ENCODE results near the gene OSBPL5. TPM values are rescaled to one million over a fixed set of nuclear protein-coding genes. Genes with fewer than 3 reads are reported as not detected.

The OSBPL5 gene, protein sequence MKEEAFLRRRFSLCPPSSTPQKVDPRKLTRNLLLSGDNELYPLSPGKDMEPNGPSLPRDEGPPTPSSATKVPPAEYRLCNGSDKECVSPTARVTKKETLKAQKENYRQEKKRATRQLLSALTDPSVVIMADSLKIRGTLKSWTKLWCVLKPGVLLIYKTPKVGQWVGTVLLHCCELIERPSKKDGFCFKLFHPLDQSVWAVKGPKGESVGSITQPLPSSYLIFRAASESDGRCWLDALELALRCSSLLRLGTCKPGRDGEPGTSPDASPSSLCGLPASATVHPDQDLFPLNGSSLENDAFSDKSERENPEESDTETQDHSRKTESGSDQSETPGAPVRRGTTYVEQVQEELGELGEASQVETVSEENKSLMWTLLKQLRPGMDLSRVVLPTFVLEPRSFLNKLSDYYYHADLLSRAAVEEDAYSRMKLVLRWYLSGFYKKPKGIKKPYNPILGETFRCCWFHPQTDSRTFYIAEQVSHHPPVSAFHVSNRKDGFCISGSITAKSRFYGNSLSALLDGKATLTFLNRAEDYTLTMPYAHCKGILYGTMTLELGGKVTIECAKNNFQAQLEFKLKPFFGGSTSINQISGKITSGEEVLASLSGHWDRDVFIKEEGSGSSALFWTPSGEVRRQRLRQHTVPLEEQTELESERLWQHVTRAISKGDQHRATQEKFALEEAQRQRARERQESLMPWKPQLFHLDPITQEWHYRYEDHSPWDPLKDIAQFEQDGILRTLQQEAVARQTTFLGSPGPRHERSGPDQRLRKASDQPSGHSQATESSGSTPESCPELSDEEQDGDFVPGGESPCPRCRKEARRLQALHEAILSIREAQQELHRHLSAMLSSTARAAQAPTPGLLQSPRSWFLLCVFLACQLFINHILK
- 10 to 100 TPM; 14.1 to 19.1 (median 15.4) TPM for total RNA-seq
- polyA plus RNA-seq: 10.3 TPM
- long read RNA-seq, donor 1, partial matches to known transcripts: 27 of 42 reads
- long read RNA-seq, donor 1, other reads (novel, unspliced or antisense): 13 of 42 reads
- long read RNA-seq, donor 2, transcript OSBPL5-201 (22 exons, 3,889 nt): major isoform, 5 of 20 reads
- long read RNA-seq, donor 2, partial matches to known transcripts: 6 of 20 reads
- long read RNA-seq, donor 2, other reads (novel, unspliced or antisense): 9 of 20 reads
- long read RNA-seq, donor 3, transcript OSBPL5-208 (8 exons, 2,653 nt): minor isoform, 6 of 108 reads
- long read RNA-seq, donor 3, transcript OSBPL5-201 (22 exons, 3,889 nt): major isoform, 15 of 108 reads
- long read RNA-seq, donor 3, partial matches to known transcripts: 73 of 108 reads
- long read RNA-seq, donor 3, other reads (novel, unspliced or antisense): 14 of 108 reads
- long read RNA-seq, donor 4, transcript OSBPL5-201 (22 exons, 3,889 nt): major isoform, 7 of 17 reads
- long read RNA-seq, donor 4, partial matches to known transcripts: 8 of 17 reads
- long read RNA-seq, donor 4, other reads (novel, unspliced or antisense): 2 of 17 reads

DNA sequence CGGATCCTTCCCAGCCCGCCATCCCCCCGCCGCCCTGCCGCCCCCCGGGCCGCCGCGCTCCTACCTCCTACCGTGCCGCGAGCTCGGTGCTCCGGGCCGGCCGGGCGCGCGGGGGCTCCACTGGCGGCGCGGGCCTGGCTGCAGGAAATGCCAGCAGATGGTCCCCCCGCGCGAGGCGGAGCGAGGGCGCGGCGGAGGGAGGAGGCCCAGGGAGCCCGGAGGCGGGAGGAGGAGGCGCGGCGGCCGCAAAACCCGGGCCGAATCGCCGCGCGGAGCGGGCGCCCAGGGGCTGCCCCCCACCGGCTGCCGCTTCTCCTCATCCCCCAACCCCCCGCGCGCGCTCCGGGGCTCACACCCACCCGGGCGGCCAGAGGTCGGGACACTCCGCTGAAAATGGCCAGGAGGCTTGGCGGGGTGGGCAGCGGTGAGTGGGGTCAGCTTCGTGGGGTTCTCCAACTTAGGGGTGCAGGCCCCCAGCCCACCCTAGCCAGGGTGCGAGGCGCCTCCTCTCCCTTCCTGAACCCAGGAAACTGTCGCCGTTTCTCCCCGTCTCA, at the start of gene OSBPL5:
Gene OSBPL5, minus strand, starts transcription at position 159 of the 554 bp plus-strand sequence. CDS start 36,162 bp downstream, outside the sequence.
- H3K27me3 ChIP-seq (ENCODE audit: control insufficient read depth, insufficient read depth): no peaks in the 10 kb centered on the region
- intact Hi-C loops (cut with DNase I): no loop called here
- peaks cover 9% of the 10 kb centered on the region for H3K4me1 ChIP-seq (ENCODE audit: control insufficient read depth, insufficient read depth, low read length)
- H3K27ac ChIP-seq (ENCODE audit: low read length): peak within 1 kb of the TSS; percentile 18
- no peaks in the 10 kb centered on the region for H3K9me3 ChIP-seq (ENCODE audit: control insufficient read depth, low read length)
- under 1% methylated on average over 63 of the region's 63 CpGs for WGBS
- DNase-seq: peak; percentile 84 to 93 (median 93)
- ATAC-seq: peak; percentile 57 to 67
- H3K4me3 ChIP-seq (ENCODE audit: low read length): peak within 1 kb of the TSS; percentile 94

DNA sequence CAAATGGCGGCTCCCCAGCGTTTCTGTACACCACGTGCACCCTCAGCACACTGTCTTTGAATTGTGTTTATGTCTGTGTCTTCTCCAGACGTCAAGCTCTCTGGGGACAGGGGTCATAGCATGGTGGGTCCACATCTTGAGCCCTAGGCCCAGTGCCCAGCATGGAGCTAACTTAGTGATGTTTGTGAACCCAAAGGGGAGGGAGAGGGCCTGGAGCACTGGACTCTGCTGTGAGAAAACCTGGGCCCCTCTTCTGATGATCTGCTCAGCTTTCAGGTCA, 49.2 kb upstream of the OSBPL5 start:
- no peaks in the 10 kb centered on the region for H3K9me3 ChIP-seq (ENCODE audit: control insufficient read depth, low read length)

DNA sequence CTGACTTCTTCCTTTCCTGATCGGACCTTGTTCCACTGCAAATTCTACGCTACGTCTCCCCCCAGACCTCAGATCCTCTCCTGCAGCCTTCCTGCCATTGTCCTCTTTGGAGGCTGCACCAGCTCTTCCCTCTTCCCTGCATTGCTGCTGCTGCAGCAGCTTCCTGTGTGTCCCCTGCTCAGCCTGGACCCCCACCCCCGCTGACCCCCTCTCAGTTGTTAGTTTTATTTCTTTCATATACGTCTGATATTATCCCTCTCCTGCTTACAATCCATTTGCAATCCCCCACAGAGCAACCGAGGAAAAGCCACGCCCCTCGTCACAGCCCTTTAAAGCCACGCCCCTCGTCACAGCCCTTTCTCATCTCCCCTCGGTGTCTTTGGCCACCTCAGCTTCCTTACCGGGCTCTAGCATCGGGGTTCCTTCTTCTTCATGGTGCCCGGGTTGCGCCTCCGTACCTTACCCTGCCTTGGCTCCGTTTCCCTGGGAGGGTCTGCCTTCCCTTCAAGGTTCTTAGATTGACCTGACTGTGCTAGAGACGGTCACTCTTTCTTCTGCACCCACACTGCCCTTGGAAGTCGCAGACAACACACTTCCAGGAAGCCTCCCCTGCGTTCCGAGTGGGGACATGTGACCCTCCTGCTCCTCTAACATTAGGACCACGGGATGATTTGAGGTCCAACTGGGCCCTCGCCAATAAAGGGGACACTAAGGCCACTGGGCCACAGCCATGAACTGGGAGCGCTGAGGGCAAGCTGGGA, 48.7 kb upstream of the OSBPL5 start:
- Histone ChIP-seq H3K9me3 (ENCODE audit: control insufficient read depth, low read length) (no peaks in the 10 kb centered on the region), H3K27me3 (ENCODE audit: control insufficient read depth, insufficient read depth) (no peaks in the 10 kb centered on the region), H3K27ac (ENCODE audit: low read length) (no peak overlapping the region), H3K4me1 (ENCODE audit: control insufficient read depth, insufficient read depth, low read length) (no peaks in the 10 kb centered on the region), H3K4me3 (ENCODE audit: low read length) (no peak overlapping the region)
- peak in 1 of 3 donors; percentile 3 for DNase-seq
- ATAC-seq: no peak
- 51% methylated on average over 24 of the region's 24 CpGs for WGBS
- intact Hi-C loops (cut with DNase I): loop anchor here in 2 of 4 donors (10.0 kb wide), 2 partner anchors 109 to 179 kb away; no protein-coding TSS in a partner anchor

More for the DNA sequence above, 49.2 kb upstream of the OSBPL5 start:
- no peak for DNase-seq
- WGBS: 83% methylated on average over 4 of the region's 4 CpGs
- intact Hi-C loops (cut with DNase I): loop anchor here in 2 of 4 donors (10.0 kb wide), 2 partner anchors 110 to 180 kb away; no protein-coding TSS in a partner anchor
- no peak for ATAC-seq
- no peaks in the 10 kb centered on the region for H3K4me1 ChIP-seq (ENCODE audit: control insufficient read depth, insufficient read depth, low read length)
- no peak overlapping the region for H3K27ac ChIP-seq (ENCODE audit: low read length)
- no peak overlapping the region for H3K4me3 ChIP-seq (ENCODE audit: low read length)
- H3K27me3 ChIP-seq (ENCODE audit: control insufficient read depth, insufficient read depth): no peaks in the 10 kb centered on the region

DNA sequence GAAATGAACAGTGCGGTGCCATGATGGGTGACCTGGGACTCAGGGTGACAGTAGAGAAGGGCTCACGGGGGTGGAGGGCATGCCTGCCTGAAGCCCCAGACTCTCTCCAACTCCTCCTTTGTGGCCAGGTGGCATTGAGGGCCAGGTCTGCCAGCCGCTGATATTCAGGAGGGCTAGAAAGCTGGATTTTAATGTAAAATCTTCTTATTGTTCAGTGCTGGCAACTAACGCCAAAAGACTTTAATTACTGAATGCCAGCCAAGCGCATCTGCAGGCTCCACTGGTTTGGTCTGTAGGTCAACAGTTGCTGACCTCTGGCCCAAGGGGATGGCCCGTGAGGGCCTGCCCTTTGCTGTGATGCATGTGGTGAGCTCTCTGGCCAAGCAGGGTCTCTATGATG, 43.2 kb upstream of the OSBPL5 start:
- no peak overlapping the region for H3K27ac ChIP-seq (ENCODE audit: low read length)
- ATAC-seq (no peak), DNase-seq (no peak)
- no peaks in the 10 kb centered on the region for H3K27me3 ChIP-seq (ENCODE audit: control insufficient read depth, insufficient read depth)
- H3K9me3 ChIP-seq (ENCODE audit: control insufficient read depth, low read length): no peaks in the 10 kb centered on the region
- H3K4me3 ChIP-seq (ENCODE audit: low read length): no peak overlapping the region
- WGBS: 88% methylated on average over 6 of the region's 6 CpGs
- intact Hi-C loops (cut with DNase I): no loop called here
- no peaks in the 10 kb centered on the region for H3K4me1 ChIP-seq (ENCODE audit: control insufficient read depth, insufficient read depth, low read length)

DNA sequence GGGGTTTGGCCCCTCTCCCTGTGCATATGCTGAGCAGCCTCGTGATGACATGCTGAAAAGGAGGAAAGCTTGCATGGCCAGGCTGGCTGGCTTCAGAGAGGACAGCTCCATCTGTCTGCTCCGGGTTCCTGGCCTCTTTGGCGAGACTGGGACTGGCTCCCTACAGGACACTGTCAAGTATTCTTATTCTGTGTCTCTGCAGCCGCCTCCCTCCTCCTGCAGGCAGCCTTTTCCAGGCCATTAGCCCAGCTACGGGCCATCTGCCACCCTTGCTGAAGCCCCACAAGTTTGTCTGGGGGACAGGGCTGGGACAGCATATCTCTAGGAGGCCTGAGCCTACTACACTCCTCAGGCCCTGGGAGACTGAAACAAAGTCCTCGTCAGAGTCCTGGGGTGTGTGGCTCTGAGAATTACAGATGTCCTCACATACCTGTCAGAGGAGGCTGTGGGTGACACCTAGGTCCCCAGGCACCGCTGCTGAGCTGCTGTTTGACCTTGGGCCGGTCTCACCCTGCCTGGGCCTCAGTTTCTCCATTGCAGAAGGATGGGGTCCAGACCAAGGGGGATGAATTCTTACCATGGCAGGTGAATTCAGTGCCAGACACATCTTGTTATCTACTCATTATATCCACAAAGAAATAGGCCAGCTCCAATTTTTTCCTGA, 42.5 kb upstream of the OSBPL5 start:
- Histone ChIP-seq H3K27ac (ENCODE audit: low read length) (no peak overlapping the region), H3K4me3 (ENCODE audit: low read length) (no peak overlapping the region), H3K27me3 (ENCODE audit: control insufficient read depth, insufficient read depth) (no peaks in the 10 kb centered on the region), H3K9me3 (ENCODE audit: control insufficient read depth, low read length) (no peaks in the 10 kb centered on the region), H3K4me1 (ENCODE audit: control insufficient read depth, insufficient read depth, low read length) (no peaks in the 10 kb centered on the region)
- no peak for ATAC-seq
- 78% methylated on average over 8 of the region's 8 CpGs for WGBS
- intact Hi-C loops (cut with DNase I): no loop called here
- DNase-seq: peak in 2 of 3 donors; percentile 2 to 11

DNA sequence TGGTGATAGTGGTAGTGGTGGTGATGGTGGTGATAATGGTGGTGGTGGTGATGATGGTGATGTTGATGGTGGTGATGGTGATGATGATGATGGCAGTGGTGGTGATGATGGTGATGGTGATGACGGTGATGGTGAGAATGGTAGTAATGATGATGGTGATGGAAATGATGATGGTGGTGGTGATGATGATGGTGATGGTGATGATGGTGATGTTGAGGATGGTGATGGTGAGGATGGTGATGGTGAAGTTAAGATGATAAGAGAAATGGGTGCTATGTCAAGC, 41.8 kb upstream of the OSBPL5 start:
- WGBS: 92% methylated on average over 1 of the region's 1 CpG
- intact Hi-C loops (cut with DNase I): no loop called here
- Histone ChIP-seq H3K4me3 (ENCODE audit: low read length) (no peak overlapping the region), H3K4me1 (ENCODE audit: control insufficient read depth, insufficient read depth, low read length) (no peaks in the 10 kb centered on the region), H3K9me3 (ENCODE audit: control insufficient read depth, low read length) (no peaks in the 10 kb centered on the region), H3K27ac (ENCODE audit: low read length) (no peak overlapping the region), H3K27me3 (ENCODE audit: control insufficient read depth, insufficient read depth) (no peaks in the 10 kb centered on the region)
- DNase-seq (no peak), ATAC-seq (no peak)

DNA sequence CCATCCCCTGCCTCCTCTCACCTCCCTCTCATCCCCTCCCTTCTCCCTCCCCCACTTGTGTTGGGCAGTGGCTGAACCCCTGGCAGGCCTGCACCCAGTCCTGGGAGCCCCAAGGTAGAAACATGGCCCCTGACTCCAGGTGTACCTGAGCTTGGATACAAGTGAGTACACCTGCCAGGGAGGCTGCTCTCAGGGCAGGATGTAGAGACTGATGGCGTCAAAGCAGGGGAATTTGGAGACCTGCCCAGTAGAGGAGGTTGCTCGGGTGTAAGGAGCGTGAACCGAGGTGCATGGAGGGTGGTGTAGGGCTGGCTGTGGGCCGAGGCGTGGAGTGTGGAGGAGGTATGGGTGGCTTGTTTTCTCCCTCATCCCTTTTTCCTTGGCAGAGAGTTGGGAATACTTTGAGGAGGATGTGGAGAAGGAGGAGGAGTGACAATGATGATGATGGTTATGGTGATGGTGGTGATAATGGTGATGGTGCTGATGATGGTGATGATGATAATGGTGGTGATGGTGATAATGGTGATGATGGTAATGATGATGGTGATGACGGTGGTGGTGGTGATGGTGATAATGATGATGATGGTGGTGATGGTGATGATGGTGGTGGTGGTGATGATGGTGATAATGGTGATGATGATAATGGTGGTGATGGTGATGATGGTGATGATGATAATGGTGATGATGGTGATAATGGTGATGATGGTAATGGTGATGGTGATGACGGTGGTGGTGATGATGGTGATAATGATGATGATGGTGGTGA, 41.2 kb upstream of the OSBPL5 start:
- 71% methylated on average over 8 of the region's 8 CpGs for WGBS
- intact Hi-C loops (cut with DNase I): no loop called here

DNA sequence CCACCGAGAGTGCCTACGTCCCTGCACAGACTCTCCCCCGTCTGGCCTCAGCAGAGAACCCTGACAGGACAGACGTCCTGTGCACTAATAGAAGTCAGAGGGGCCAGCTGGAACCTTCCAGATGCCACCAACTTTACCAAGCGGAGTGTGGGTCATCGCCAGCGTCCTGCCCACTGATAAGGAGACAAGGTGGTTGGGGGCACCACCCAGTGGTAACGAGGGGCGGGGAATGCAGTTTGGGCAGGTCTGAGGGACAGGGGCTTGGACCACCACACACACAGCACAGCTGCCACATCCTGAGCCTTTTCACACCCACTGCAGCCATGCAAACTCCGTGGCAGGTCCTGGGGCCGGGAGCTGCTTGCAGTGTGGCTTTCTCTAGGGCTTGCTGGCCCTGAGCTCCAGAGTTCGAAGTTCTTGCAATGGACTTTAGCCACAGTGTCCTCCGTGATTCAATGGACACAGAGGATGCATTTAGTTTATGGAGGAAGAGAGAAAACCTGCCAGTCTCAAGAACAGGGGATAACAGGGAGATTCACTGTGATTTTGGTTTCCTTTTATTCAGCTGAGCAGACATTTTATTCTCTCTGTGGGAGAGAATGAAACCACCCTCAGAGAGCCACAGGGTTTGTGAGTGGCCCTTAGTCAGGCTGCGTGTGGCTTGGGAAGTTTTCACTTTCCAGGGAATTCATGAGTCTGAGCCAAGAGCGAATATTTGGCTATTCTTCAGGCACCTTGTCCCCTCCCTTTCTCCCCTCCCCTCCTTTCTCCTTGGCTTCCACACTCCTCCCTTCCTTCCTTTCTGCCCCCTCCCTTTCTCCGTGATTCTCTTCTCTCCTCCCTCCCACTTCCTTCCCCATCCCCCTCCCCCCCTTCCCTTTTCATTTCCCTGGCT, 40.4 kb upstream of the OSBPL5 start:
- Histone ChIP-seq H3K4me1 (ENCODE audit: control insufficient read depth, insufficient read depth, low read length) (no peaks in the 10 kb centered on the region), H3K27me3 (ENCODE audit: control insufficient read depth, insufficient read depth) (no peaks in the 10 kb centered on the region), H3K4me3 (ENCODE audit: low read length) (no peak overlapping the region), H3K9me3 (ENCODE audit: control insufficient read depth, low read length) (no peaks in the 10 kb centered on the region), H3K27ac (ENCODE audit: low read length) (no peak overlapping the region)
- WGBS: 54% methylated on average over 16 of the region's 16 CpGs
- intact Hi-C loops (cut with DNase I): no loop called here
- peak in 2 of 3 donors; percentile 3 to 35 for DNase-seq
- peak in 1 of 2 donors; percentile 46 for ATAC-seq

More for the DNA sequence above, 41.2 kb upstream of the OSBPL5 start:
- DNase-seq: peak in 1 of 3 donors; percentile 10
- no peak overlapping the region for H3K27ac ChIP-seq (ENCODE audit: low read length)
- H3K9me3 ChIP-seq (ENCODE audit: control insufficient read depth, low read length): no peaks in the 10 kb centered on the region
- H3K4me3 ChIP-seq (ENCODE audit: low read length): no peak overlapping the region
- no peaks in the 10 kb centered on the region for H3K4me1 ChIP-seq (ENCODE audit: control insufficient read depth, insufficient read depth, low read length)
- no peaks in the 10 kb centered on the region for H3K27me3 ChIP-seq (ENCODE audit: control insufficient read depth, insufficient read depth)
- ATAC-seq: peak in 1 of 2 donors; percentile 21

All from right cardiac atrium (tissue), 5 donors.